HG02588 (cell line): ENCODE data around the gene EIF4G3.
"Not testable (repeated sequence)": the region's sequence is repeated elsewhere in the genome, so short reads cannot be mapped to it uniquely, and the experiment has no call there.

Experiments used
- ATAC-seq: cut with Tn5 transposase; IDR thresholded peaks from one replicate; pipeline ENCODE4 v1.9.1; 2021; ENCODE audit warnings: mild to moderate bottlenecking, moderate library complexity; ENCODE audit not compliant: unreplicated experiment

Gene EIF4G3

GRCh38 chr1:21176586-21177555 is at the start of gene EIF4G3:
Gene EIF4G3 (minus strand): TSS chr1:21176897. CDS start chr1:21002742, 174,155 bp downstream.
- peak; percentile 81 for ATAC-seq

- no peak for ATAC-seq
These were observed 48.4 kb upstream of the EIF4G3 start for GRCh38 chr1:21225065-21225464.

- ATAC-seq, result no peak
These were observed 44.1 kb upstream of the EIF4G3 start for GRCh38 chr1:21220815-21221214.

- no peak for ATAC-seq
These were observed 43.0 kb upstream of the EIF4G3 start for GRCh38 chr1:21219674-21220073.

GRCh38 chr1:21217812-21218596 is 41.3 kb upstream of the EIF4G3 start:
- ATAC-seq, result no peak

- no peak for ATAC-seq
These were observed 40.4 kb upstream of the EIF4G3 start for GRCh38 chr1:21216835-21217811.

- ATAC-seq, result no peak
These were observed 35.4 kb upstream of the EIF4G3 start for GRCh38 chr1:21212126-21212525.

GRCh38 chr1:21208137-21208700 is 31.5 kb upstream of the EIF4G3 start:
- ATAC-seq, result not testable (repeated sequence)

- no peak for ATAC-seq
These were observed 29.4 kb upstream of the EIF4G3 start for GRCh38 chr1:21206117-21206516.

GRCh38 chr1:21205416-21205815 is 28.7 kb upstream of the EIF4G3 start:
- no peak for ATAC-seq

- no peak for ATAC-seq
These were observed 25.0 kb upstream of the EIF4G3 start for GRCh38 chr1:21201650-21202049.

- ATAC-seq, result not testable (repeated sequence)
These were observed 24.5 kb upstream of the EIF4G3 start for GRCh38 chr1:21201238-21201637.

GRCh38 chr1:21200767-21201166 is 24.1 kb upstream of the EIF4G3 start:
- no peak for ATAC-seq

- ATAC-seq, result no peak
These were observed 22.2 kb upstream of the EIF4G3 start for GRCh38 chr1:21198929-21199328.

GRCh38 chr1:21192871-21193270 is 16.2 kb upstream of the EIF4G3 start:
- no peak for ATAC-seq

- ATAC-seq, result no peak
These were observed 15.6 kb upstream of the EIF4G3 start for GRCh38 chr1:21192284-21192683.

GRCh38 chr1:21190771-21191170 is 14.1 kb upstream of the EIF4G3 start:
- ATAC-seq, result not testable (repeated sequence)

GRCh38 chr1:21189906-21190500 is 13.3 kb upstream of the EIF4G3 start:
- ATAC-seq, result no peak

GRCh38 chr1:21189421-21189820 is 12.7 kb upstream of the EIF4G3 start:
- ATAC-seq, result no peak

- no peak for ATAC-seq
These were observed 11.5 kb upstream of the EIF4G3 start for GRCh38 chr1:21188235-21188634.
